ENCODE measurements around the gene DLGAP1. TPM values are rescaled to one million over a fixed set of nuclear protein-coding genes. Genes with fewer than 3 reads are reported as not detected.
A peak's percentile ranks its signal among the peaks of the same experiment; 100 is the strongest.
"Not testable (repeated sequence)": the region's sequence is repeated elsewhere in the genome, so short reads cannot be mapped to it uniquely, and the experiment has no call there.

DLGAP1 gene
- total RNA-seq, 2 experiments from 2014 or later: 0.53 to 1.5 TPM

DNA sequence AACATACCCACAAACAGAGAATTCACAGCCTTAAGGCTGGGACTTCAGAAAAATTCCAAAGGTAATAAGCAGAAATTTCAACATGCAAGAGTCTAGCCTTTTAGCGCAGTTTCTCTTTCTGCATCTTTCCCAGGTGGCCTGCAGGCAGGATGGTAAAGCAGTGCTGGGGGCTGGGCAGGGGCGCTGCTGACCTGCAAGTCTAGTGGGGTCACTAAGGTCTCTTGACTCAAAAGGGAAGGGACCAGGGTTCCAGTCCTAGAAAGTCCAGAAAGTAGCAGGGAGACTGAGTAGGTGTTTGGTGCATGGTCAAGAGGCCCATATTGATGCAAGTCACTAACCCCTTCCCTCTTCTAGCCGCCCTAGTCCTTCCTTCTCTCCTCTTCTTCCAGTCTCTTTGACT is 835.9 kb downstream of the DLGAP1 start:
- CTCF ChIA-PET: no interaction called here
- POLR2A ChIA-PET: no interaction called here
- peaks cover 15% of the 10 kb centered on the region for H3K4me1 Mint-ChIP-seq
- no peaks in the 10 kb centered on the region for H3K9me3 Mint-ChIP-seq
- no peaks in the 10 kb centered on the region for H3K27me3 Mint-ChIP-seq
- H3K4me3 Mint-ChIP-seq: no peak overlapping the region
- H3K27ac Mint-ChIP-seq: no peak overlapping the region
- DNase-seq: no peak
- no peaks in the 10 kb centered on the region for H3K36me3 Mint-ChIP-seq (ENCODE audit: low read depth)

DNA sequence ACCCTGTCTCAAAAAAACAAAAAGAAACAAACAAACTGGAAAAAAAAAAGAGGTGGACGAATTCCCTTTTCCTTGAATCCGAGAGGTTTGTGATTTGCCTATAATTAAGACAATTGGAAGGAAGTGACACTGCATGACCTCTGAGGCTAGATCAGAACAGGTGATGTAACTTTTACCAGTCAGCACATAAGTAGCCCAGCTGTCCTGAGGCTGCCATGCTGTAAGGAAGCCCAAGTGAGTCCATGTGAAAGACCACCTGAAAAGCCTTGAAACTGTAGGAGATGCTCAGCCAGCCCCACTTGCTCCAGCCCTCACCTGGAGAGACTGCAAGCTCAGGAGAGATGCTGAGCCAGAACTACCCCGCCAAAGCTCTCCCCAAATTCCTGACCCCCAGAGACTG is 838.4 kb downstream of the DLGAP1 start:
- H3K36me3 Mint-ChIP-seq (ENCODE audit: low read depth): no peaks in the 10 kb centered on the region
- POLR2A ChIA-PET: interaction anchor here (1.7 kb wide), 1 partner anchor 11 kb away, joined by 5 read pairs; no protein-coding TSS in a partner anchor
- no peak overlapping the region for H3K4me3 Mint-ChIP-seq
- H3K4me1 Mint-ChIP-seq: peaks cover 2% of the 10 kb centered on the region
- H3K9me3 Mint-ChIP-seq: no peaks in the 10 kb centered on the region
- no peak overlapping the region for H3K27ac Mint-ChIP-seq
- no peaks in the 10 kb centered on the region for H3K27me3 Mint-ChIP-seq
- no peak for DNase-seq
- CTCF ChIA-PET: no interaction called here

DNA sequence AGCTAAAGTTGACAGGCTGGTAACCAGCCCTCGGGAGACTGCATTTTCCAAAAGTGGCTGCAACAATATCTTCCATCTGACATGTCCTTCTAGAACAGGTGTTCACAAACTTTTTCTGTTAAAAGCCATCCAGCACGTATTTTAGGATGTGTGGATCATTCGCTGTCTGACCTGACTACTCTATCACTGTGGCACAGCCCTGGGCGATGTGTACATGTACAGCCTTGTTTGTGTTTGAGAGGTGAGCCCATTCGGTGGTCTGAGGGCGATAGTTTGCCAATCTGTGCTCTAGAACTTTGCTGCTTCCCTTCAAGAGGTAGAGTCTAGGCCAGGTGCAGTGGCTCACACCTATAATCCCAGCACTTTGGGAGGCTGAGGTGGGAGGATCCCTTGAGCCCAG is 839.0 kb downstream of the DLGAP1 start:
- ChIA-PET CTCF (interaction anchor here (0.5 kb wide), 1 partner anchor 727 kb away, joined by 3 read pairs; no protein-coding TSS in a partner anchor), POLR2A (interaction anchor here (1.7 kb wide), 1 partner anchor 10 kb away, joined by 5 read pairs; no protein-coding TSS in a partner anchor)
- H3K4me1 Mint-ChIP-seq: peaks cover 6% of the 10 kb centered on the region
- no peak for DNase-seq
- no peak overlapping the region for H3K4me3 Mint-ChIP-seq
- no peaks in the 10 kb centered on the region for H3K27me3 Mint-ChIP-seq
- no peaks in the 10 kb centered on the region for H3K36me3 Mint-ChIP-seq (ENCODE audit: low read depth)
- no peaks in the 10 kb centered on the region for H3K9me3 Mint-ChIP-seq
- H3K27ac Mint-ChIP-seq: no peak overlapping the region

DNA sequence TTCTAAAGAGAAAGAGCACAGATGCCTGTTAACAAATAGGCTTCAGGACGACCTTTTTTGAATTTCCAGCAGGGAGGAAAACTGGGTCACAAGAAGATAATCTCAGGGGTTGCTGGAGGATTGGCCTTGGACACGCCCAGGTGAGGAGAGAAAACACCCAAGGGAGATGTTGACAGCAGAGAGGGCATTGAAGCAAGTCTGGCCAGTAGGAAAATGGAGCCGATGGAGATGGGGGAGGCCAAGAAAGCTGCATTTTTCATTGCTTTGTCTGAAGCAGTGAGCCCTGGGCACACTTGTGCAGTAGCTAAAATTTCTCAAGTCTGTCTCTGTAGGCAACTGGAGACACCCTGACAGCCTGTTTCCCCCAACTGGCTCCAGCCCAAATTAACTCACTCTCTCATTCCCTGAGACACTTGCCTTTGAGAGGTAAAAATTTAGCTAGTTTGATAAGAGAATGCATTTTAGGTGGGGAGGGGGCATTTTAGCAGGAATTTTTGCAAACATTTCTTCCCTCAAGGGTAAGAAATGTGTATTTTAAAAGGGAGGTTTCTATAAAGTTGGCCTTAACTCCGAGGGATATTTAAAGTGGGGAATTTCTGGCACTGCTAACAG is 839.6 kb downstream of the DLGAP1 start:
- Mint-ChIP-seq H3K4me3 (no peak overlapping the region), H3K27ac (no peak overlapping the region), H3K4me1 (peaks cover 6% of the 10 kb centered on the region), H3K9me3 (no peaks in the 10 kb centered on the region), H3K27me3 (no peaks in the 10 kb centered on the region), H3K36me3 (ENCODE audit: low read depth) (no peaks in the 10 kb centered on the region)
- CTCF ChIA-PET: interaction anchor here (0.5 to 0.7 kb wide), 2 partner anchors 21 to 727 kb away, joined by 3 read pairs; no protein-coding TSS in a partner anchor
- POLR2A ChIA-PET: no interaction called here
- no peak for DNase-seq

DNA sequence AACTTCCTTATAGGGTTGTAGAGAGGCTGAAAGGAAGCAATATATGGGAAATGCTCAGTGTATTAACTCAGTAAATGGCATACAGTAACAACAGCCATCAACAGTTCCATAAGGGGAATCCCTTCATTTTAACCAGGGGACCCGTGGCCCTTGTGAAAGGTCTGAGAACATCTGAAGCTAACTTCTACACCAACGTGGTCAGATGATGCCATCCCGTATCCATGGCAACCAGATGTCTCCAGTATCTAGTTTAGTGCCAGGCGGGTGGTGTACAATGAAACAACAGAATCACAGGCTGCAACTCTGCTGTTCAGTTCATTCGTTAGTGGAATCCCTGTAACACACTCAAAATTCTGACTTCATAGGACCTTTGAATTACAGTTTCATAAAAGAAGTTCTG is 842.8 kb downstream of the DLGAP1 start:
- H3K4me1 Mint-ChIP-seq: peaks cover 22% of the 10 kb centered on the region
- DNase-seq: no peak
- ChIA-PET CTCF (interaction anchor here (0.6 kb wide), 1 partner anchor 18 kb away, joined by 3 read pairs; no protein-coding TSS in a partner anchor), POLR2A (interaction anchor here (1.0 to 2.4 kb wide), 2 partner anchors 9 to 12 kb away, joined by 3 to 7 read pairs; no protein-coding TSS in a partner anchor)
- peaks cover 11% of the 10 kb centered on the region for H3K36me3 Mint-ChIP-seq (ENCODE audit: low read depth)
- no peak overlapping the region for H3K4me3 Mint-ChIP-seq
- H3K9me3 Mint-ChIP-seq: peaks cover 3% of the 10 kb centered on the region
- no peaks in the 10 kb centered on the region for H3K27me3 Mint-ChIP-seq
- H3K27ac Mint-ChIP-seq: no peak overlapping the region

DNA sequence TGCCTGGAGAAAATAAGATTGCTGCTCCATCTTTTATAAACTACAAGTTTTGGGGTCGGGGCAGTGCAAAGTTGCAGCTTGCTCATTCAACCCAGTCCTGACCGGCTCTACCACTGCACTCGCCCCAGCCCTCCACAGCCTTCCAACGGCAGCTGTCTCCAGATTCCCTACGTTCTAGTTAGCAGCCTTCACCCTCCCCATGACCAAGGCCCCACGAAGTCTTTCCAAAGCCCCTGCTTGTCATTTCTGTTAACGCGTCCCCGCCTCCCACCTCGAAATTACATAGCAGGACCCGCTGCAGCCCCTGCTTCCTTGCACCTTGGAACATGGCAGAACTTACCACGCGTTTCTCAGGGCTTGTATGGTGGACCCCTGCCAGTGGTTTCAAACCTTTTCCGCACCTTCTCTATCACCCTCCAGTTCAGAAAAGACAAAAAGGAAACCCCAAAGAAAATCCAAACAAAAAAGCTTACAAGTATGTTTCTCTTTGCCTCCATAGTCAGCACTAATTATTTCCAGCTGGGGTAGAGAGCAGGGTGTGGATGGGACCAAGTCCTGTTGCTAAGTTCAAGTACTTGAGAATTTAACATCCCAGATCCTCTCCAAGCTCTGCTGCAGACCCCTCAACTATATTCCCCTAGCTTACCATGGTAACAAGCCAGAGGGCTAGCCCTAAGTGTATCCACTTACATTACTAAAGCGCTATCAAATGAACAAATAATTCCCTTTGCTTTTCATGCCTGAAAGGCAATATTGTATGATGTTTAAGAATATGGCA is 843.6 kb downstream of the DLGAP1 start:
- H3K27me3 Mint-ChIP-seq: no peaks in the 10 kb centered on the region
- peaks cover 11% of the 10 kb centered on the region for H3K36me3 Mint-ChIP-seq (ENCODE audit: low read depth)
- POLR2A ChIA-PET: interaction anchor here (1.0 to 2.4 kb wide), 3 partner anchors 8 to 16 kb away, joined by 3 to 7 read pairs (median 4); no protein-coding TSS in a partner anchor
- peaks cover 23% of the 10 kb centered on the region for H3K4me1 Mint-ChIP-seq
- DNase-seq: no peak
- H3K4me3 Mint-ChIP-seq: no peak overlapping the region
- peaks cover 3% of the 10 kb centered on the region for H3K9me3 Mint-ChIP-seq
- CTCF ChIA-PET: interaction anchor here (1.2 kb wide), 1 partner anchor 314 kb away, joined by 3 read pairs; no protein-coding TSS in a partner anchor
- no peak overlapping the region for H3K27ac Mint-ChIP-seq

DNA sequence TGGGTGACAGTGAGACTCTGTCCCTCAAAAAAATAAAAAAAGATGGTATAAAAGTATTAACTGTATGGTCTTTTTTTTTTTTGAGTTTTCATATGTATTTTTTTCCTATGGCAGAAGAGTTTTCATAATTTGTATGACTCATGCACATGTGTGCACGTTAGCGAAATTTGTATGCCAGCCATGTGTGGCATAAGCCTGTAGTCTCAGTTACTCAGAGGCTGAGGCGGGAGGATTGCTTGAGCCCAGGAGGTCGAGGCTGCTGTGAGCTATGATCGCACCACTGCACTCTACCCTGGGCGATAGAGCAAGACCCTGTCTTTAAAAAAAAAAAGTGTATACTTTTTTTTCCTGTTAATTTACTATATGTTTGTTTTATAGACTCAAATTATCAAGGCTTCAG is 844.3 kb downstream of the DLGAP1 start:
- H3K4me3 Mint-ChIP-seq: no peak overlapping the region
- peaks cover 23% of the 10 kb centered on the region for H3K4me1 Mint-ChIP-seq
- DNase-seq: no peak
- POLR2A ChIA-PET: no interaction called here
- H3K27ac Mint-ChIP-seq: no peak overlapping the region
- H3K36me3 Mint-ChIP-seq (ENCODE audit: low read depth): peaks cover 11% of the 10 kb centered on the region
- peaks cover 3% of the 10 kb centered on the region for H3K9me3 Mint-ChIP-seq
- H3K27me3 Mint-ChIP-seq: no peaks in the 10 kb centered on the region
- CTCF ChIA-PET: interaction anchor here (1.2 kb wide), 1 partner anchor 313 kb away, joined by 3 read pairs; no protein-coding TSS in a partner anchor

DNA sequence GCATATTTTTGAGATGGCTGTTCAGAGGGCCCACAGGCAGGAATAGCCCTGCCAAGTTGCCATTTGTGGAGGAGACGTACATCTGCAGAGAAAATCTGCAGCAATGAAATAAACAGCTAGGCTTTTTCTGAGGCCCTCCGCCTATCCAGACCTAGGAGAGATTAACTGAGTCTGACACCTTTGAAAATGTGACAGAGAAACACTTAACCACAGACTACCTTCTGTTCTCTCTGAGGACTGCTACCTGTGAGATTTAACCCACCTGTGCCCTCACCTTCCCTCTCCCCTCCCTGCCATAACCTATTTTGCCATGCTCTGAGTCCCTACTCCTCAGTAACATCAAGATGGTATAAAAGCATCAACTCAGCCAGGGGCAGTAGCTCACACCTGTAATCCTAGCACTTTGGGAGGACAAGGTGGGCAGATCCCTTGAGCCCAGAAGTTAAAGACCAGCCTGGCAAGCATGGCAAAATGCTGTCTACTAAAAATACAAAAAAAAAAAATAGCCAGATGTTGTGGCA is 844.9 kb downstream of the DLGAP1 start:
- no peaks in the 10 kb centered on the region for H3K27me3 Mint-ChIP-seq
- H3K9me3 Mint-ChIP-seq: peaks cover 3% of the 10 kb centered on the region
- no peak overlapping the region for H3K4me3 Mint-ChIP-seq
- H3K27ac Mint-ChIP-seq: no peak overlapping the region
- POLR2A ChIA-PET: no interaction called here
- peaks cover 22% of the 10 kb centered on the region for H3K4me1 Mint-ChIP-seq
- peaks cover 11% of the 10 kb centered on the region for H3K36me3 Mint-ChIP-seq (ENCODE audit: low read depth)
- CTCF ChIA-PET: interaction anchor here (1.2 kb wide), 1 partner anchor 313 kb away, joined by 3 read pairs; no protein-coding TSS in a partner anchor
- no peak for DNase-seq

DNA sequence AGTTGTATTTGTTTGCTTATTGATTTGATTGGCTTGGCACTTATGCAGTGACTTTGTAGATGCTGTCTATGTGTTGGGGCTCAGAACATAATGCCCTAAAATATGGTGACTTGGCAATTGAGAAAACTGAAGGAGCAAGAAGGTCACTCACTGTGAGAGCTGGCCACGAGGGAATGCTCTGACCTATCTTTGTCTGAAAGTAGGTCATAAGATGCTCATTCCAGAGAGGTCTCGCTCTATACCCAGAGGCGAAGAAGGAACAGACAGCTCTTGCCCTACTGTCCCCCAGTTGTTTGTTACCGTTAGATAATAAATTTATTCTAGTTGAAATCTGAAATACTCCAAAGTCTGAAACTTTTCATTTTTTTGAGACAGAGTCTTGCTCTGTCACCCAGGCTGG is 846.6 kb downstream of the DLGAP1 start:
- DNase-seq: no peak
- Mint-ChIP-seq H3K9me3 (peaks cover 3% of the 10 kb centered on the region), H3K27me3 (no peaks in the 10 kb centered on the region), H3K4me1 (peaks cover 21% of the 10 kb centered on the region), H3K4me3 (no peak overlapping the region), H3K27ac (no peak overlapping the region), H3K36me3 (ENCODE audit: low read depth) (peaks cover 11% of the 10 kb centered on the region)
- CTCF ChIA-PET: interaction anchor here (1.1 kb wide), 1 partner anchor 15 kb away, joined by 3 read pairs; no protein-coding TSS in a partner anchor
- POLR2A ChIA-PET: interaction anchor here (0.7 to 7.5 kb wide), 4 partner anchors 13 to 1037 kb away, joined by 3 to 239 read pairs (median 14); partner anchors contain the start of genes METTL4 and NDC80

DNA sequence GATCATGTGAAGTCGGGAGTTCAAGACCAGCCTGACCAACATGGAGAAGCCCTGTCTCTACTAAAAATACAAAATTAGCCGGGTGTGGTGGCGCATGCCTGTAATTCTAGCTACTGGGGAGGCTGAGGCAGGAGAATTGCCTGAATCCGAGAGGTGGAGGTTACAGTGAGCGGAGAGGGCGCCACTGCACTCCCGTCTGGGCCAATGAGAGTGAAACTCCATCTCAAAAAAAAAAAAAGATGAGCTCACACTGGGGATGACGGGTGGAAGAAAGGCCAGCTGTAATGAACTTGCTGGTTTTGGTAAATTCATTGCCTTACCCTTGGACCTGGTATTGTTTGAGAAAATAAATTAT is 847.0 kb downstream of the DLGAP1 start:
- not testable (repeated sequence) for H3K27me3 Mint-ChIP-seq, H3K27ac Mint-ChIP-seq, DNase-seq, H3K4me3 Mint-ChIP-seq, H3K9me3 Mint-ChIP-seq
- H3K4me1 Mint-ChIP-seq: peaks cover 21% of the 10 kb centered on the region
- H3K36me3 Mint-ChIP-seq (ENCODE audit: low read depth): peaks cover 11% of the 10 kb centered on the region
- POLR2A ChIA-PET: interaction anchor here (0.7 to 7.5 kb wide), 4 partner anchors 13 to 1037 kb away, joined by 3 to 239 read pairs (median 14); partner anchors contain the start of genes METTL4 and NDC80
- CTCF ChIA-PET: interaction anchor here (1.1 kb wide), 1 partner anchor 14 kb away, joined by 3 read pairs; no protein-coding TSS in a partner anchor

DNA sequence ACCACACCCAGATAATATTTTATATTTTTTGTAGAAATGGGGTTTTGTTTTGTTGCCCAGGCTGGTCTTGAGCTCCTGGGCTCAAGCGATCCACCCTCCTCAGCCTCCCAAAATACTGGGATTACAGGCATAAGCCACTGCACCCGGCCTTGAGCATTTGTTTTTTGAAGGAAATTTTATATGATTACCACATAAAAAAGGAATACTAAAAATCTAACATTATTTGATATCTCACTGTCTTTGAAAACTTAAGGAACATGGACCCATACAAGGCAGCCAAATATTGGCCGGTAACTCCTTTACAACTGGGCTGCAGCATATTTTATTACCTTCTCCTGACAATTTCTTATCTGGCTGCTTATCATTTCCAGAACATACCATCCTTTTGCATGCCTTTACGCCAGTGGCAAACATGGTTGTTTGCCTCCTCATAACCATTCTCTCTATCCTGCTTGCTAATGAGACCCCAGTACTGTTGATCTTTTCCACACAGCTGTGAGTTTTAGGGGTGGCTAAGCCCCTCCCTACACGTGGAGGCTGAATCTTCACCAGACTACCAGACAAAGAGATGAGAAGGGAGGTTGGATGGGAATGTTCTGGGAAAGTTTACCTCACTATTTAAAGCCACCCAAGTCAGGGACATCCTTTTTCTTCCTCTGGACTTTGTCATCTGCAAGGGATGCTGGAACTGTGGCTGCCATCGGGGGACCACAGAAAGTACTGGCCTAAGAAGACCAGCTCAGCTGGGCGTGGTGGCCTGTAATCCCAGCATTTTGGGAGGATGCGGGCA is 847.6 kb downstream of the DLGAP1 start:
- peak overlapping the region; percentile 50 for H3K27ac Mint-ChIP-seq
- no peak for DNase-seq
- peaks cover 21% of the 10 kb centered on the region for H3K4me1 Mint-ChIP-seq
- peaks cover 11% of the 10 kb centered on the region for H3K36me3 Mint-ChIP-seq (ENCODE audit: low read depth)
- H3K9me3 Mint-ChIP-seq: peaks cover 3% of the 10 kb centered on the region
- POLR2A ChIA-PET: interaction anchor here (1.2 to 7.5 kb wide), 3 partner anchors 12 to 344 kb away, joined by 4 to 239 read pairs (median 25); no protein-coding TSS in a partner anchor
- no peak overlapping the region for H3K4me3 Mint-ChIP-seq
- H3K27me3 Mint-ChIP-seq: no peaks in the 10 kb centered on the region
- CTCF ChIA-PET: interaction anchor here (3.0 to 3.1 kb wide), 2 partner anchors 12 to 58 kb away, joined by 23 to 51 read pairs; no protein-coding TSS in a partner anchor

DNA sequence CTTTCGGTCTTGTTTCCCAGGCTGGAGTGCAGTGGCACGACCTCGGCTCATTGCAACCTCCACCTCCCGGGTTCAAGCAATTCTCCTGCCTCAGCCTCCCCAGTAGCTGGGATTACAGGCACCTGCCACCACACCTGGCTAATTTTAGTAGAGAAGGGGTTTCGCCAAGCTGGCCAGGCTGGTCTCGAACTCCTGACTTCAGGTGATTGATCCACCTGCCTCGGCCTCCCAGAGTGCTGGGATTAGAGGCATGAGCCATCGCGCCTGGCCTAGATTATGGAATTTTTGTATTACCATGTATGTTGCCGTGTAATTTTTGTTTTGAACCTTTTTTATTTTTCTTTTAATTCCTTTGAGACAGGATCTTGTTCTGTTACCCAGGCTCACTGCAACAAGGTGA is 848.2 kb downstream of the DLGAP1 start:
- not testable (repeated sequence) for H3K27ac Mint-ChIP-seq, H3K27me3 Mint-ChIP-seq, H3K9me3 Mint-ChIP-seq, DNase-seq
- ChIA-PET CTCF (interaction anchor here (2.3 to 3.1 kb wide), 3 partner anchors 11 to 59 kb away, joined by 7 to 51 read pairs (median 23); no protein-coding TSS in a partner anchor), POLR2A (interaction anchor here (1.7 to 7.5 kb wide), 5 partner anchors 10 to 346 kb away, joined by 5 to 239 read pairs (median 23); partner anchors contain the start of gene TGIF1)
- Mint-ChIP-seq H3K4me3 (peak overlapping the region; percentile 19), H3K4me1 (peaks cover 24% of the 10 kb centered on the region), H3K36me3 (ENCODE audit: low read depth) (peaks cover 14% of the 10 kb centered on the region)

Measured in activated CD4-positive, alpha-beta memory T cell treated with anti-CD3 and anti-CD28 coated beads, Interleukin-2, amount 10 ng/mL, durations not matched to agents 7 days and 5 days (primary cell).